Urinary bladder (tissue), 4 donors: ENCODE results near the gene TMED6. TPM values are rescaled to one million over a fixed set of nuclear protein-coding genes. Genes with fewer than 3 reads are reported as not detected.

Experiments
- DNase-seq: peaks from one replicate; pipeline ENCODE4 v3.0.0-alpha.2; 2015; ENCODE audit errors: extremely low spot score
- H3K27ac ChIP-seq: one replicate; pipeline ENCODE4 v1.5.1; 2013; ENCODE audit warnings: low read depth, mild to moderate bottlenecking, moderate library complexity
- H3K36me3 ChIP-seq: one replicate; pipeline ENCODE4 v1.6.1; 2013; ENCODE audit warnings: mild to moderate bottlenecking, moderate library complexity; ENCODE audit not compliant: insufficient read depth
- H3K4me1 ChIP-seq: one replicate; pipeline ENCODE4 v1.6.1; 2013; ENCODE audit warnings: mild to moderate bottlenecking, moderate library complexity; ENCODE audit not compliant: insufficient read depth
- H3K4me3 ChIP-seq: one replicate; pipeline ENCODE4 v1.5.1; 2013; ENCODE audit warnings: low read depth, low read length
- WGBS: extraction: QIAGEN DNeasy Blood & Tissue Kit; methylation state at CpG from one replicate; pipeline ENCODE4 v1.1.7; 2013; 5-methylcytosine and 5-hydroxymethylcytosine counted together
- polyA plus RNA-seq: library from polyadenylated mRNA; stranded (reverse); fragments of 200-250 nt; gene quantifications from one replicate; pipeline ENCODE4 v1.2.3, GENCODE V29; 2013
- total RNA-seq: library from RNA; depleted of rRNA; stranded (reverse); fragments of >200 nt; gene quantifications from one replicate; pipeline ENCODE4 v1.2.3, GENCODE V29; 2014
- donor health status: healthy with polysubstance abuse.
- donor health status: healthy.

Gene TMED6
- total and polyA plus RNA-seq, 2 donors, result 0.09 TPM; not detected in 1

DNA sequence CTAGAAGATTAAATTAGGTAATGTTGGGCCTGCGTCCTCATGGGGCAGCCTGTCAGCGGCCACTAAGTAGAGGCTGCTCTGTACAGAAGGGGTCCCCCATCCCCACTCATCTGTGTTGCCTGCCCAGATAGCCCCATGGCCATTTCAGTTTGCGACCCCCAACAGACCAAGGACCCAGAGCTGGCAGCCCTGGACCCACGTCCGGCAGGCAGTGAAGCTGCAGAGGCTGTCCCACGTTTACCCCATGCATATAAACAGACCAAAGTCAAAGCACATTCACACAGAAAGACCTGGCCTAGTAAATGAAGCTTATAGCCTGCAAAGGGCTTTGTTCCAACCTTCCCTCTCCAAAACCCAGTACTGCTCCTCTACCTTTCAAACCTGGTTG, 25.8 kb downstream of the TMED6 start:
- H3K4me1 ChIP-seq, result no peaks in the 10 kb centered on the region
- H3K36me3 ChIP-seq, result peaks cover 1% of the 10 kb centered on the region
- no peak overlapping the region for H3K27ac ChIP-seq

DNA sequence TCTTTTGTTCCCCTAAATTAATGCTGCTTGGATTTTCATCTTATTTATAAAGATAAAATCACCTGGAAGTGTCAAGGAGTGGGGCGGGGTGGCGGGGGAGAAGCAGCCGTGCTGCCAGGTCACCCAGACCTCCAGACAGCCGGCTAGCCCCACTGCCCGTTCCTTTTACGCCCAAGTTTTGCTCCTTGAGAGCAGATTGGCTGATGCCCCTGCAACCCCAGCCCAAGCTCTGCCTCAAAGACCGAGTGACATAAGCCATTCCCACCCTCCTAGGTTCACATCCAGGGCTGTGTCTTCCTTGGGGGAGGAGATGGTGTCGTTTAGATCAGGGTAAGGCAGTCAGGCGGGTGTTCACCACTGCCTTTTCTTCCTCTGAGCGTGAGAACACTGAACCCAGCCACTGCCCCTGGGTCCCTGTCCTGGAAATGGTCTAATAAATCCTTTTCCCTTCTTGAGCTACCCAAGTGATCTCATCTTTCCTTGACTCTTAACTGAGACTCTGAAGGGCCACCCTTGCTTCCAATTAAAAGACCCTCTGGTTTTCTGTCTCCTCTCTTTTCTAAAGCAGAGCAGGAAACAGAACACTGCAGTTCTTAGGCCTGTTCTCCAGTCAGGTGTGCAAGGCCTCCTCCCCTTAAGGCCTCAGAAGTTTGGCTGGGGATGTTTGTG, 26.9 kb downstream of the TMED6 start:
- Histone ChIP-seq H3K27ac (no peak overlapping the region), H3K4me1 (no peaks in the 10 kb centered on the region), H3K36me3 (peaks cover 6% of the 10 kb centered on the region), H3K4me3 (no peak overlapping the region)
- 77% methylated on average over 10 of the region's 10 CpGs for WGBS
- DNase-seq, result no peak

More for the DNA sequence above, 25.8 kb downstream of the TMED6 start:
- no peak overlapping the region for H3K4me3 ChIP-seq
- 80% methylated on average over 6 of the region's 6 CpGs for WGBS
- DNase-seq, result no peak

DNA sequence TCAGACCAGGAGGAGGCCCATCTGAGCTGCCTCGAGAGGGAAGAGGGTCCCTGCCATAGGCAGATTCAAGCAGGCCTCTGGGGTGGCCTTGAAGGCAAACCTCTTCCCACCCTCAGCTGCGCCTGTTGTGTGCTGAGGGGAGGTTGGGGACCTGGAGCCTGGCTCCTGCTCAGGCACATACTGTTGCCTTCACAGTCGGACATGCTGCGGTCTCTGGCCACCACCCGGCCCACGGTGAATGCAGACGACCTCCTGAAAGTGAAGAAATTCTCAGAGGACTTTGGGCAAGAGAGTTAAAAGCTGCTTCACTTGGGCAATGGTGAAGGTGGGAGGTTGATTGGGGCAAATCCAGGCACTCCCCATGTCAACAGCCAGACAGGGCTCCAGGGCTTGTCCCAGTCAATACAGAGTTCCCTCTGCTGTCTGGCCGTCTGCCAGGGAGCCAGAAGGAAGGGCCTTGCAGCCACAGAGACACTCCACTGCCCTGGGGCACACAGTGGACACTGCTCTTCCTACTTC, 27.5 kb downstream of the TMED6 start:
- no peak overlapping the region for H3K27ac ChIP-seq
- WGBS, result 76% methylated on average over 8 of the region's 8 CpGs
- H3K36me3 ChIP-seq, result peaks cover 8% of the 10 kb centered on the region
- no peaks in the 10 kb centered on the region for H3K4me1 ChIP-seq
- no peak overlapping the region for H3K4me3 ChIP-seq
- DNase-seq, result no peak

DNA sequence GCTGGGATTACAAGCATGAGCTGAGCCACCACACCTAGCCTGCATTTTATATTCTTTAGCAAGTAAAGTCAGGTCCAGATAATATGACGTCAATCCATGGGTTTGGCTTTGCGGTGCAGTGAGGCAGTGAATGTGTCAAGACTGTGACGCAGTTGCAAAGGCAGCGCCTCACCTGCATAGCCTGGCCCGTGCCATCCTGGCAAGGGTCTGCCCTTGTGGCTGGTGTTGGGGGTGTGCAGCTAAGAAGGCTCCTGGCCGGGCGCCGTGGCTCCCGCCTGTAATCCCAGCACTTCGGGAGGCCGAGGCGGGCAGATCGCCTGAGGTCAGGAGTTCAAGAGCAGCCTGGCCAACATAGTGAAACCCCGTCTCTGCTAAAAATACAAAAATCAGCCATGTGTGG, 28.2 kb downstream of the TMED6 start:
- no peaks in the 10 kb centered on the region for H3K4me1 ChIP-seq
- H3K36me3 ChIP-seq, result peaks cover 12% of the 10 kb centered on the region
- H3K27ac ChIP-seq, result no peak overlapping the region
- H3K4me3 ChIP-seq, result no peak overlapping the region
- 89% methylated on average over 14 of the region's 14 CpGs for WGBS
- no peak for DNase-seq

DNA sequence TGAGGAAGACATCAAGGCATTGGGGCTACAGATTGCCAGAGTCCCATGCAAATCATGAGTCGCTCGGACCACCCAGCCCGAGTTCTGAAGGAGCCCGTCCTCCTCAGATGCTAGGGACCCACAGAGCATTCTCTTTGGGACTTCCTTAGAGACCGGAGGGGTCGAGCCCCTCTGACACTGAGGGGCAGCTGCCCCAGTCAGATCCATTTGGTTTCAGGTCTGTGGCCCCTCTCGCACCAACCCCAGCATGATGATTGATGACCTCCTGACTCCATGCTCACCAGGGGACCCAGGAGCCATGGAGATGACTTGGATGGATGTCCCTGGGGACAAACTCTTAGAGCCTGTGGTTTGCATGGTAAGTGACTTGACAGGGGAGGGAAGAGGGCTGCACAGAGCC, 29.2 kb downstream of the TMED6 start:
- H3K27ac ChIP-seq, result no peak overlapping the region
- no peak overlapping the region for H3K4me3 ChIP-seq
- H3K36me3 ChIP-seq, result peaks cover 13% of the 10 kb centered on the region
- WGBS, result 92% methylated on average over 7 of the region's 7 CpGs
- no peaks in the 10 kb centered on the region for H3K4me1 ChIP-seq
- no peak for DNase-seq

DNA sequence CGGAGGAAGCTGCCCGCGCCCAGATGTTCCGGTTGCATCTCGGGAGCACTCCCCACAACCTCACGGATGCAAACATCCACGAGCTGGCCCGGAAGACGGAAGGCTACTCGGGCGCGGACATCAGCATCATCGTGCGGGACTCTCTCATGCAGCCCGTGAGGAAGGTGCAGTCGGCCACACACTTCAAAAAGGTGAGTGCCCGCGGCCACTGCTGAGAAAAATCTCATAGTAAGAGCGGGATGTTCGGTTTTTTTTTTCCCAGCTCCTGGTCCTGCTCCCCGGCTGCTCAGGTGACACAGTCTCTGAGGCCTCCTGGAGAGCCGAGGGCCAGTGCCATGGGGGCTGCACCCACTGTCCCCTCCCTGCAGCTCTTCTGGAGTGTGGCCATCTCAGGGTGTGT, 30.5 kb downstream of the TMED6 start:
- H3K27ac ChIP-seq, result no peak overlapping the region
- 92% methylated on average over 22 of the region's 22 CpGs for WGBS
- no peaks in the 10 kb centered on the region for H3K4me1 ChIP-seq
- no peak for DNase-seq
- H3K4me3 ChIP-seq, result no peak overlapping the region
- H3K36me3 ChIP-seq, result peaks cover 15% of the 10 kb centered on the region

DNA sequence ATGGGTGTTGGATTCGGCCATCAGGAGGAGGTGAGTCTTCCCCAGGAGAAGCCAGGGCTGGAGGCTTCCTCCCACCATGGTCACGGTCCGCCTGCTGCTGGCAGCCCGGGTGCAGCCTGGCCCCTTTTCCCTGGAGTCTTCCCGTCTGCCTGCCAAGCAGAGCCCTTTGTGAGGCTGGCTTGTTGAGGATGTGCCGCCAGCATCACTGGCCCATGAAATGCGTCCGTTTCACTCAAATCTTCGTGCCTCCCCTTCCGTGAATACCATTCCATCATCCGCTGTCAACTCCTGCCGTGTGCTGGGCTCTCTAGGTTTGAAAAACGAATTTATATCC, 30.9 kb downstream of the TMED6 start:
- no peak overlapping the region for H3K27ac ChIP-seq
- no peaks in the 10 kb centered on the region for H3K4me1 ChIP-seq
- peaks cover 15% of the 10 kb centered on the region for H3K36me3 ChIP-seq
- no peak overlapping the region for H3K4me3 ChIP-seq
- WGBS, result 87% methylated on average over 13 of the region's 13 CpGs
- no peak for DNase-seq

DNA sequence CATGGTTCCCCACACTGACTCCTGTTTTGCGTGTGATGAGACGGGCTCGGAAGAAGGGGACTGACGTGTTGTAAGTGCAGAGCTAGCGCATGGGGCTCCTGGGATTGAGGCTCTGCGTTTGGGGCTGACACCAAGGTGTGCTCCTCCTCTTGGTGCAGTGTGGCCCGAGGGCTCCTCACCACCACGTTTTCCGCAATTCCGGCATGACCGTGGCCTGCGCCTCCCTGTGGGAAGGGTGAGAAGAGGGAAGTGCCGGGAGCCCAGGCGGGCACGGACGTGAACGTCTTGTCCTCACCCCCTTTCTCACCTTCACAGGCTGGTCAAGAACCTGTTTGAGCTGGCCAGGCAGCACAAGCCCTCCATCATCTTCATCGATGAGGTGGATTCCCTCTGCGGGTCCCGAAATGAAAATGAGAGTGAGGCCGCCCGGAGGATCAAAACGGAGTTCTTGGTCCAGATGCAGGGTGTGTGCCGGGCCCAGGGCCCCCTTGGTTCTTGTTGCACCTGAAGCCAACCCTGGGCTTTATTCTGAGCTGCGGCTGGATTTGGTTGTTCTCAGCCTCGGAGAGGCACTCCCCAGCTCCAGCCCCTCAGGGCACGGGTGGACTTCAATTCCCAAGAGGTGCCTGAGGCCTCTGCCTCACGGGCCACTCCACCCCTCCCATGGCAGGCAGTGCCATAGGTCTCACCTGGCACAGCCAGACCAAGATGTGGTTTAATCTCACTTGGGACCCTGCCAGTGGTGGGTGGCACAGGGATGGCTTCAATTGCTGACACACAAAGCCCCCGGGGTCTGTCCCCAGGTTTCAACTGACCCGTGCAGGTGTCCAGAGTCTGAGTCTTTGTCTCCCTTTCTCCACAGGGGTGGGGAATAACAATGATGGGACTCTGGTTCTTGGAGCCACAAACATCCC, 31.5 kb downstream of the TMED6 start:
- DNase-seq, result no peak
- H3K4me1 ChIP-seq, result no peaks in the 10 kb centered on the region
- WGBS, result 88% methylated on average over 30 of the region's 30 CpGs
- H3K27ac ChIP-seq, result no peak overlapping the region
- no peak overlapping the region for H3K4me3 ChIP-seq
- H3K36me3 ChIP-seq, result peaks cover 15% of the 10 kb centered on the region

DNA sequence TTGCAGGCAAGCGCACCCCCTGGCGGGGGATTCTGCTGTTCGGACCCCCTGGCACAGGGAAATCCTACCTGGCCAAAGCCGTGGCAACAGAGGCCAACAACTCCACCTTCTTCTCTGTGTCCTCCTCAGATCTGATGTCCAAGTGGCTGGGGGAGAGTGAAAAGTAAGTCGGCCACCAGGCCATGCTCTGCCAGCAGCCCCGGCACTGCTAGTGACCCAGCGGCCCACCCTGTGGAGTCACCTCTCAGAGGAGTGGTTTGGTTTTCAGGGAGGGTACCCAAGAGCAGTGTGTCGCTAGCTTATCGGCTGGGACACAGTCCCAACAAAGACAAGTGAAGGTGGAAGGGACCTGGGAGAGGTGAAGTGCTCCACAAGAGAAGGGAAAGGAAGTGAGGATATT, 32.2 kb downstream of the TMED6 start:
- Histone ChIP-seq H3K4me1 (no peaks in the 10 kb centered on the region), H3K27ac (no peak overlapping the region), H3K36me3 (peaks cover 14% of the 10 kb centered on the region), H3K4me3 (no peak overlapping the region)
- 95% methylated on average over 9 of the region's 9 CpGs for WGBS
- DNase-seq, result no peak

DNA sequence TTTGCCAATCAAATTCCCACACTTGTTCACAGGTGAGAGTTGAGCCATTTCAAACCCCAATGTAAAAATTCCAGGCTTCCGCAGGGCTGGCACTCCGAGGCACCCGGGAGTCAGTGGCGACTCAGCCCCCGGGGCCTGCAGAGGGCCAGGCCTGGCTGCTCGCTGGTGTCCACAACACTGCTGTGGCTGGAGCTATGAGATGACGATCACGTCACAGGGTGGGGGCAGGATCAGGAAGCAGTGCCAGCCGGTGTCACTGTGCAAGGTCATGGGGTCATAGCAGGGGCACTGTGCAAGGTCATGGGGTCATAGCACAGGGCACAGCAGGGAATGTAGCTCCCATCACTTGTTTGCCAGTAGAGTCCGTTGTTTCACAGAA, 32.7 kb downstream of the TMED6 start:
- no peak for DNase-seq
- H3K4me3 ChIP-seq, result no peak overlapping the region
- no peak overlapping the region for H3K27ac ChIP-seq
- H3K36me3 ChIP-seq, result peaks cover 14% of the 10 kb centered on the region
- 82% methylated on average over 10 of the region's 10 CpGs for WGBS
- H3K4me1 ChIP-seq, result no peaks in the 10 kb centered on the region

DNA sequence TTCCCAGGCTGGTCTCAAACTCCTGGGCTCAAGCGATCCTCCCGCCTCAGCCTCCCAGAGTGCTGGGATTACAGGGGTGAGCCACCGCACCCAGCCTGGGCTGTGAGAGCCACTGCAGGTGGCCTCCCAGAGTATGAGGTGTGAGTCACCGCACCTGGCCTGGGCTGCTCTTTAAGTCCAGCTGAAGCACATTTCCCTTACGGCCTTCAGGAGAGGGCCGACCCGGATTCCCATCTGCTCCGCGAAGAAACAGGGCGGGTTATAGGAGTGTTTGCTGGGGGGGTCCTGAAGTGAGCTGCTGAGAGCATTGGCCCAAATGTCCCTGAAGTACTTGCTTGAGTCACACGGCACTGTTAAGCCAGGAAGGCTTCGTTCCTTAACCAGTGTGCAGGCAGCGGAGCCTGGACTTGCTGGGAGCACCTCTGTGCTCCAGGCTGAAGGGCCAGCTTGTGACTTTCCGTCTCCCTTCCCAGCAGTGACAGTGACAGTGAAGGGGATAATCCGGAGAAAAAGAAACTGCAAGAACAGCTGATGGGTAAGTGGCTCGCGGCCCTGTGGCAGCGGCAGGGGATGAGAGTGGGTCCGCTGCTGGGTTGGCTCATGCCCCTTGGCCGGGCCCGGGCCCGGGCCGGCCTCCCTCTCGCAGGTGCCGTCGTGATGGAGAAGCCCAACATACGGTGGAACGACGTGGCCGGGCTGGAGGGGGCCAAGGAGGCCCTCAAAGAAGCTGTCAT, 33.2 kb downstream of the TMED6 start:
- 94% methylated on average over 30 of the region's 30 CpGs for WGBS
- Histone ChIP-seq H3K27ac (no peak overlapping the region), H3K4me1 (no peaks in the 10 kb centered on the region), H3K36me3 (peaks cover 14% of the 10 kb centered on the region), H3K4me3 (no peak overlapping the region)
- no peak for DNase-seq

DNA sequence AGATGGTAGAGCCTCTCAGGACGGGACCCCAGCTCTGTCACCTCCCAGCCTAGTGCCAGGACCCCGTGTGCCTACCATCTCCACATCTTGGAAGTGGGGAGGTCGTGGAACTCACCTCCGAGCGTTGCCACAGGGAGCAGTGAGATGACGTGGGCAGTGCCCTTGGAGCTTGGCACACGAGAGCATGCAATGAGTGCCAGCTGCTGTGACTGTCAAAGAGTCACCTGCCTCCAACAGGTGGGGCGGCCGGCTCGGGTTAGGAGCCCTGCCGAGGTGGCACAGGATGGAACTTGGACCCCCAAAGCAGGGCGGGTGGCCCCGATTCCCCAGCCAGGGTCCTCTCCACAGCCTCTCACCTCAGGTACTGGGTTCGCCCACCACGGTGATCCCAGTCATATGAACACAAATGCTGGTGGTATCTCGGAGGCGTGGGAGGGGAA, 35.0 kb downstream of the TMED6 start:
- H3K27ac ChIP-seq, result no peak overlapping the region
- WGBS, result 93% methylated on average over 17 of the region's 17 CpGs
- H3K4me1 ChIP-seq, result no peaks in the 10 kb centered on the region

DNA sequence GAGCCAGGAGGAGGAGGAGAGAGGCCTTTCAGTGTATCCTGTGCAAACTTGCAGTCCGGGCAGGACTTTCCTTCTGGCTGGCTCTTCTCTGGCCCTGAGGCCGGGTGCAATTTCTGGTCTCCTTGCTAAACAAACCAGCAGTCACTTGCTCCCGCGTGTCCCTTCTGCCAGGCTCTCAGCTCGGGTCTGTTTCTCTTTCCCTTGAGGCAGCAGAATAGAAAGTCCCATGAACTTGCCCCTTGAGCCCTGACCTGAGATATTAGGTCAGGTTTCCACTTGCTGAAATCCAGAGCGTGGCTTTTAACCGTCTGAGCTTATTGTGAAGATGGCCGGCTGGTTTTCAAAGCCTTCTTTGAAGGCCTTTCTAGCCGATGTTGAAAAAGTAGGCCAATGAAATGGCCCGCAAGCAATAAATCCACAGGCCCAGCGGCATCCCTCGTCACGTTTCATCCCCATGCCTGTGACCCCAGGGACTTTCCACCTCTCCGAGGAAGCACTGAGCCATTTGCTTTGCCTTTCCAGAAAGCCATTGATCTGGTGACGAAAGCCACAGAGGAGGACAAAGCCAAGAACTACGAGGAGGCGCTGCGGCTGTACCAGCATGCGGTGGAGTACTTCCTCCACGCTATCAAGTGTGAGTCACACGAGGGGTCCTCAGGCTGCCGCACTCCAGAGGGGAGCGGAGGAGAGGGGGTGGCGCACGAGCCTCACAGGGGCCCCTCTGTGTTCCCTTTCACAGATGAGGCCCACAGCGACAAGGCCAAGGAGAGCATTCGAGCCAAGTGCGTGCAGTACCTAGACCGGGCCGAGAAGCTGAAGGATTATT, 35.9 kb downstream of the TMED6 start:
- Histone ChIP-seq H3K4me3 (no peak overlapping the region), H3K27ac (no peak overlapping the region), H3K4me1 (no peaks in the 10 kb centered on the region), H3K36me3 (peaks cover 14% of the 10 kb centered on the region)
- 88% methylated on average over 30 of the region's 30 CpGs for WGBS
- no peak for DNase-seq

More for the DNA sequence above, 35.0 kb downstream of the TMED6 start:
- no peak for DNase-seq
- no peak overlapping the region for H3K4me3 ChIP-seq
- peaks cover 14% of the 10 kb centered on the region for H3K36me3 ChIP-seq
